Brain microvascular endothelial cell (primary cell): ENCODE results near the gene FNDC7.

Experiments
- DNase-seq: peaks from one replicate; pipeline ENCODE4 v3.0.0-alpha.2; 2020
- H3K27ac ChIP-seq: fragments of 250-450 bp; sonication (Bioruptor Pico); 2 replicates; pipeline ENCODE4 v1.5.1; 2020; ENCODE audit warnings: mild to moderate bottlenecking, moderate library complexity
- H3K27me3 ChIP-seq: fragments of 250-450 bp; sonication (Bioruptor Pico); replicated peaks from 2 replicates; pipeline ENCODE4 v1.5.1; 2020; ENCODE audit warnings: mild to moderate bottlenecking
- H3K36me3 ChIP-seq: fragments of 250-450 bp; sonication (Bioruptor Pico); replicated peaks from 2 replicates; pipeline ENCODE4 v1.5.1; 2020; ENCODE audit warnings: mild to moderate bottlenecking
- H3K4me3 ChIP-seq: 2 replicates; pipeline ENCODE4 v1.5.1; 2011; ENCODE audit warnings: low read depth, mild to moderate bottlenecking, control low read depth, low read length, moderate library complexity
- CTCF ChIP-seq: IDR thresholded peaks from 2 replicates; pipeline ENCODE4 v1.5.1; 2011; ENCODE audit warnings: low read depth, mild to moderate bottlenecking, moderate library complexity, low read length, control low read depth, inconsistent platforms; ENCODE audit errors: missing control alignments
- in situ Hi-C: cut with HindIII; loops from 2 replicates; pipeline ENCODE4 v1.10.0; 2017; ENCODE audit warnings: low sequenced_read_pairs, low pct_ligation_motif_present

The FNDC7 gene

GRCh38 chr1:108742253-108742652, 29.5 kb downstream of the FNDC7 start:
- in situ Hi-C loops: no loop called here
- no peaks in the 10 kb centered on the region for H3K27me3 ChIP-seq
- no peak for DNase-seq
- no peak for TF ChIP-seq CTCF
- H3K27ac ChIP-seq: no peak overlapping the region
- H3K36me3 ChIP-seq: no peaks in the 10 kb centered on the region
- no peak overlapping the region for H3K4me3 ChIP-seq

- DNase-seq: no peak
- Histone ChIP-seq H3K27ac (no peak overlapping the region), H3K27me3 (no peaks in the 10 kb centered on the region), H3K4me3 (no peak overlapping the region), H3K36me3 (no peaks in the 10 kb centered on the region)
- no peak for TF ChIP-seq CTCF
- in situ Hi-C loops: no loop called here
Observed at GRCh38 chr1:108745980-108746381, 33.3 kb downstream of the FNDC7 start.

- no peaks in the 10 kb centered on the region for H3K36me3 ChIP-seq
- H3K27me3 ChIP-seq: no peaks in the 10 kb centered on the region
- H3K27ac ChIP-seq: peak within 1 kb of the TSS; percentile 95
- in situ Hi-C loops: no loop called here
- peak; percentile 95 for DNase-seq
- peak within 1 kb of the TSS; percentile 92 for H3K4me3 ChIP-seq
- TF ChIP-seq CTCF: peak; percentile 99
Observed at GRCh38 chr1:108746382-108747170, 33.9 kb downstream of the FNDC7 start, which contains the start of gene STXBP3. TSS of gene STXBP3 (plus strand) at chr1:108746674. CDS start at chr1:108746738, 64 bp downstream.

- Histone ChIP-seq H3K36me3 (peaks cover under 1% of the 10 kb centered on the region), H3K27me3 (no peaks in the 10 kb centered on the region), H3K4me3 (peak overlapping the region; percentile 92), H3K27ac (peak overlapping the region; percentile 95)
- TF ChIP-seq CTCF: no peak
- peak; percentile 91 for DNase-seq
- in situ Hi-C loops: no loop called here
Observed at GRCh38 chr1:108747171-108747850, 34.6 kb downstream of the FNDC7 start.

- H3K27me3 ChIP-seq: no peaks in the 10 kb centered on the region
- in situ Hi-C loops: no loop called here
- TF ChIP-seq CTCF: no peak
- H3K36me3 ChIP-seq: peaks cover 2% of the 10 kb centered on the region
- peak overlapping the region; percentile 95 for H3K27ac ChIP-seq
- H3K4me3 ChIP-seq: no peak overlapping the region
- no peak for DNase-seq
Observed at GRCh38 chr1:108747898-108748297, 35.2 kb downstream of the FNDC7 start.
